Uterus (tissue), 4 donors: ENCODE measurements around the gene NOXA1. TPM values are rescaled to one million over a fixed set of nuclear protein-coding genes. Genes with fewer than 3 reads are reported as not detected.

Source experiments
- DNase-seq, 2 donors: peaks; one replicate each; pipeline ENCODE4 v3.0.0-alpha.2; 2019 to 2020
- H3K27ac ChIP-seq, 2 donors: fragments of 200-600 bp; sonication (generic); 1 replicate in 1 of 2; 2 replicates in 1 of 2; pipeline ENCODE4 v1.5.1; 2016 to 2018
- H3K27me3 ChIP-seq, 2 donors: fragments of 200-600 bp; sonication (generic); one replicate each; pipeline ENCODE4 v1.5.1; 2018 to 2019; ENCODE audit warnings: control low read depth in 1 of 2
- H3K36me3 ChIP-seq, 2 donors: fragments of 200-600 bp; sonication (generic); one replicate each; pipeline ENCODE4 v1.5.1; 2019; ENCODE audit warnings: control low read depth in 1 of 2
- H3K4me1 ChIP-seq, 2 donors: fragments of 200-600 bp; sonication (generic); one replicate each; pipeline ENCODE4 v1.5.1; 2018 to 2019; ENCODE audit warnings: control low read depth in 1 of 2
- H3K4me3 ChIP-seq, 2 donors: fragments of 200-600 bp; sonication (generic); 1 replicate in 1 of 2; 2 replicates in 1 of 2; pipeline ENCODE4 v1.5.1; 2018 to 2019; ENCODE audit warnings: mild to moderate bottlenecking in 1 of 2
- H3K9me3 ChIP-seq, 2 donors: fragments of 200-600 bp; sonication (generic); one replicate each; pipeline ENCODE4 v1.5.1; 2019; ENCODE audit warnings: control low read depth in 1 of 2
- POLR2A ChIP-seq, 2 donors: fragments of 450-650 bp; IDR thresholded peaks; one replicate each; pipeline ENCODE4 v1.6.1; 2016; ENCODE audit warnings: antibody characterized with exemption in 2 of 2, mild to moderate bottlenecking in 1 of 2, moderate library complexity in 1 of 2
- intact Hi-C: fragments of 100-400 bp; cut with DNase I; formaldehyde crosslinking; loops from one replicate; pipeline ENCODE4 v1.15.1; 2023; ENCODE audit warnings: low total_unique reads
- total RNA-seq, 4 donors: library from RNA; depleted of rRNA in 3 of 4; stranded (reverse); fragments of >200 nt in 3 of 4; gene quantifications; one replicate each; pipeline versions ENCODE4 v1.1.0 to v1.2.4, GENCODE V29; 2014 to 2023
- TF ChIP-seq, protein P1 (sequence below), 4 experiments: fragments of 200-600 bp in 2 of 4; fragments of 450-650 bp in 2 of 4; sonication (generic) in 2 of 4; IDR thresholded peaks; one replicate each; pipeline ENCODE4 v1.5.1; 2016 to 2019; ENCODE audit warnings: antibody characterized with exemption in 4 of 4, mild to moderate bottlenecking in 2 of 4, moderate library complexity in 1 of 4
- donor health status: DM: yes; HTN: yes; CAD: no.

The NOXA1 gene
- total RNA-seq, 4 donors from 2014 or later = 0.29 to 13.3 (median 3.4) TPM

DNA sequence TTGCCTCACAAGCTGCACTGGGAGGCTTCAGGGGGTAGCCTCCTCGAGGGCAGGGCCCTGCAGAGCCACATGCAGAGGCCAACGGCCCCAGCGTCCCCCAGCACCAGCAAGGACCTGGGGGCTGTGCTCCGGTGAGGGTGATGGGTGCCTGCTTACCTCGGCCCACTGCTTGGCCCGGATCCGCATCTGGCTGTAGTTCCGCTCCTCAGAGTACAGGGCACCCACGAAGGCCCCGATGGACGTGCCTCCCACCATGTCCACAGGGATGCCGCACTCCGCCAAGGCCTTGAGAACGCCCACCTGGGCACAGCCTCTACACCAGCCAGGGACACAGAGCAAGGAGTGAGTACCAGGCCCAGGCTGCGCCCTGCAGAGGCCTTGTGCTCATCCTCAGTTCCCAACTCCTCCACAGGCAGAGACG lies 44.0 kb downstream of the NOXA1 start:
- TF ChIP-seq, protein P1, sequence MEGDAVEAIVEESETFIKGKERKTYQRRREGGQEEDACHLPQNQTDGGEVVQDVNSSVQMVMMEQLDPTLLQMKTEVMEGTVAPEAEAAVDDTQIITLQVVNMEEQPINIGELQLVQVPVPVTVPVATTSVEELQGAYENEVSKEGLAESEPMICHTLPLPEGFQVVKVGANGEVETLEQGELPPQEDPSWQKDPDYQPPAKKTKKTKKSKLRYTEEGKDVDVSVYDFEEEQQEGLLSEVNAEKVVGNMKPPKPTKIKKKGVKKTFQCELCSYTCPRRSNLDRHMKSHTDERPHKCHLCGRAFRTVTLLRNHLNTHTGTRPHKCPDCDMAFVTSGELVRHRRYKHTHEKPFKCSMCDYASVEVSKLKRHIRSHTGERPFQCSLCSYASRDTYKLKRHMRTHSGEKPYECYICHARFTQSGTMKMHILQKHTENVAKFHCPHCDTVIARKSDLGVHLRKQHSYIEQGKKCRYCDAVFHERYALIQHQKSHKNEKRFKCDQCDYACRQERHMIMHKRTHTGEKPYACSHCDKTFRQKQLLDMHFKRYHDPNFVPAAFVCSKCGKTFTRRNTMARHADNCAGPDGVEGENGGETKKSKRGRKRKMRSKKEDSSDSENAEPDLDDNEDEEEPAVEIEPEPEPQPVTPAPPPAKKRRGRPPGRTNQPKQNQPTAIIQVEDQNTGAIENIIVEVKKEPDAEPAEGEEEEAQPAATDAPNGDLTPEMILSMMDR (IDR thresholded peaks at IDR 0.05) = no peak
- no peak for TF ChIP-seq POLR2A (IDR thresholded peaks at IDR 0.05)
- intact Hi-C loops = no loop called here
- Histone ChIP-seq H3K9me3 (no peaks in the 10 kb centered on the region), H3K27me3 (no peaks in the 10 kb centered on the region), H3K36me3 (no peaks in the 10 kb centered on the region), H3K4me1 (no peaks in the 10 kb centered on the region), H3K4me3 (no peak overlapping the region), H3K27ac (no peak overlapping the region)
- DNase-seq = no peak

DNA sequence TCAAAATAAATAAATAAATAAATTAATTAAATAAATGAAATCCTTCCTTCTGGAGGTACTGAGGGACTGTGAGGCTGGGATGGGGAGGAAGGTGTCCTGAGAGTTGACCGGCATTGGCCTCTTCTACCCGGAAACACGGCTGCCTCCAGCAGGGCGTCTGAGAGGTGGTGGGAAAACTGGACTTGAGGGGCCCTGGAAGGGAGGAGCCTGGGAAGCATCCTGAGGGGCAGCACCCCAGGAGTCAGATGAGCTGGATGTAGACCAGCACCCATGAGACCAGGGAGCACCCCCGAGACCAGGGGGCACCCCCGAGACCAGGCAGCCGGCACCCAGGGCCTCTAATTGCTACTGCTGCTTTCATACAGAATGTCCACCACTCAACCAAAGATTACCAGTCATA lies 44.7 kb downstream of the NOXA1 start:
- Histone ChIP-seq H3K27ac (no peak overlapping the region), H3K4me1 (no peaks in the 10 kb centered on the region), H3K36me3 (no peaks in the 10 kb centered on the region), H3K4me3 (no peak overlapping the region), H3K27me3 (no peaks in the 10 kb centered on the region), H3K9me3 (no peaks in the 10 kb centered on the region)
- DNase-seq = no peak
- intact Hi-C loops = no loop called here
- TF ChIP-seq, protein P1 (IDR thresholded peaks at IDR 0.05) = no peak
- TF ChIP-seq POLR2A (IDR thresholded peaks at IDR 0.05) = no peak

DNA sequence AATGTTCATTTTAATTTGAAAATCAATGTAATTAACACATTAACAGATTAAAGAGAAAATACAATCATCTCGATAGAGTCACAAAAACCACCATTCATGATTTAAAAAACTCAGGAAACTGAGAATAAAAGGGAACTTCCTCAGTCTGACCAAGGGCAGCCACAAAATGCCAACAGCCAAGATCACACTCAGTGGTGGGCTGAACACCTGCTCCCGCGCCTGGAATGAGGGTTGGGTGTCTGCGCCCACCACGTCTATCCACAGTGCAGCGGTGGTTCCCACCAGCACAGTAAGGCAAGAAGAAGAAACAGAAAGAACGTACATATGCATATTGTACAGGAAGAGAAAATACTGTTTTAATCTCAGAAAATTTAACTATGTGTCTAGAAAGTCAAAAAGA lies 47.6 kb downstream of the NOXA1 start:
- Histone ChIP-seq H3K36me3 (no peaks in the 10 kb centered on the region), H3K27ac (no peak overlapping the region), H3K9me3 (peaks cover 0 to 7% of the 10 kb centered on the region in 2 donors), H3K4me1 (no peaks in the 10 kb centered on the region), H3K27me3 (no peaks in the 10 kb centered on the region), H3K4me3 (no peak overlapping the region)
- DNase-seq = no peak
- intact Hi-C loops = no loop called here
- TF ChIP-seq, protein P1 (IDR thresholded peaks at IDR 0.05) = no peak
- no peak for TF ChIP-seq POLR2A (IDR thresholded peaks at IDR 0.05)

DNA sequence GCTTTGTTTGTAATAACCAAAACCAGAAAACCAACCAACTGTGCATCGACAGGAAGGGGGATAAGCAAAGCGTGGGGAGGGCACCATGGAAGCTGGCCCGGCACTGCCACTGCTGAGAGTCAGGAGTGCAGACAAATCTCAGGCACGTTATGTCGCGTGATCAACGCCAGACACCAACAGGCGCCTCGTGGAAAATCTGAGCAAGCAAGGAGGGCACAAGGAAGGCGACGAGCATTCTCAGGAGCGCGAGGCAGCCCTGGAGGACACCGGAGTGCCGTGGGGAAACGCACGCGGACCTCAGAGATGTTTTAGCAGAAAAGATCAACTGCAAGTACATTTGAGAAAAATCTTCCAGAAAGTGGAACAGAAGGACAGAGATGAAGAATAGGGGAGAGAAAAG lies 51.1 kb downstream of the NOXA1 start:
- Histone ChIP-seq H3K27me3 (no peaks in the 10 kb centered on the region), H3K36me3 (no peaks in the 10 kb centered on the region), H3K27ac (no peak overlapping the region), H3K4me3 (no peak overlapping the region), H3K9me3 (peaks cover 0 to 7% of the 10 kb centered on the region in 2 donors), H3K4me1 (no peaks in the 10 kb centered on the region)
- TF ChIP-seq, protein P1 (IDR thresholded peaks at IDR 0.05) = no peak
- no peak for TF ChIP-seq POLR2A (IDR thresholded peaks at IDR 0.05)
- intact Hi-C loops = no loop called here
- no peak for DNase-seq

DNA sequence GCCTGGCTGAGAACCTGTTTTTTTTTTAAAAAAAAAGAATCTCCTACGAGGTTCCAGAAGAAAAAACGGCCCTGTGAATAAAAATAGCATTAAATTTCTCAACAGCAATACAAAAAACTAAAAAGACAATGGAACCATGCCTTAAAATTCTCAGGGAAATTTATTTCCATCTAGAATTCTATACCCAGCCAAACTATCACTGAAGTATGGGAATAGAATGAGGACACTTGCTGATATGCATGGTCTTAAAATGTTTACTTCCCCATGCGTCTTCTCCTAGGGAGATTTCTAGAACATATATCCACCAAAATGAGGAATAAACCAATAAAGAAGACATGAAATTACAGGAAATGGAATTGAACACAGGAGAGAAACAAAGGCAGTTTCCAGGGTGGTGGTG lies 52.5 kb downstream of the NOXA1 start:
- TF ChIP-seq, protein P1 (IDR thresholded peaks at IDR 0.05) = no peak
- TF ChIP-seq POLR2A (IDR thresholded peaks at IDR 0.05) = no peak
- H3K27me3 ChIP-seq = no peaks in the 10 kb centered on the region
- peaks cover 0 to 7% of the 10 kb centered on the region in 2 donors for H3K9me3 ChIP-seq
- no peaks in the 10 kb centered on the region for H3K36me3 ChIP-seq
- no peak overlapping the region for H3K4me3 ChIP-seq
- no peak overlapping the region for H3K27ac ChIP-seq
- no peaks in the 10 kb centered on the region for H3K4me1 ChIP-seq
- intact Hi-C loops = no loop called here
- DNase-seq = no peak
